Testis (tissue), 3 donors: ENCODE measurements around the gene CGNL1. TPM values are rescaled to one million over a fixed set of nuclear protein-coding genes. Genes with fewer than 3 reads are reported as not detected.

Experiments
- DNase-seq: peaks from one replicate; pipeline ENCODE4 v3.0.0-alpha.2; 2019
- H3K27ac ChIP-seq, 2 donors: fragments of 200-600 bp; sonication (generic); one replicate each; pipeline ENCODE4 v1.5.1; 2019
- H3K27me3 ChIP-seq: fragments of 200-600 bp; sonication (generic); one replicate; pipeline ENCODE4 v1.5.1; 2019
- H3K36me3 ChIP-seq: fragments of 200-600 bp; sonication (generic); one replicate; pipeline ENCODE4 v1.5.1; 2017; ENCODE audit warnings: low read depth; ENCODE audit errors: missing control alignments
- H3K4me1 ChIP-seq: fragments of 200-600 bp; sonication (generic); one replicate; pipeline ENCODE4 v1.5.1; 2019
- H3K4me3 ChIP-seq, 2 donors: fragments of 200-600 bp; sonication (generic); one replicate each; pipeline ENCODE4 v1.5.1; 2017 to 2019
- H3K9me3 ChIP-seq: fragments of 200-600 bp; sonication (generic); one replicate; pipeline ENCODE4 v1.5.1; 2017
- POLR2A ChIP-seq: fragments of 450-650 bp; IDR thresholded peaks from one replicate; pipeline ENCODE4 v1.6.1; 2017; ENCODE audit warnings: antibody characterized with exemption, mild to moderate bottlenecking, moderate library complexity
- WGBS, 2 donors: methylation state at CpG; one replicate each; pipeline ENCODE4 v1.1.5; 2018; 5-methylcytosine and 5-hydroxymethylcytosine counted together
- intact Hi-C: fragments of 100-400 bp; cut with DNase I; formaldehyde crosslinking; loops from one replicate; pipeline ENCODE4 v1.15.1; 2023; ENCODE audit warnings: low total_unique reads
- polyA plus RNA-seq: library from polyadenylated mRNA; stranded (reverse); fragments of 350-450 nt; fragmentation: Illumina TruSeq; extraction: RNeasy Lipid Tissue Mini Kit (QIAGEN cat#74804); gene quantifications from one replicate; pipeline ENCODE4 v1.2.3, GENCODE V29; 2014; ENCODE audit warnings: low read depth, low replicate concordance; ENCODE audit not compliant: insufficient read depth
- total RNA-seq, 2 donors: library from RNA; depleted of rRNA; stranded (reverse); fragments of >200 nt; gene quantifications; one replicate each; pipeline ENCODE4 v1.2.3, GENCODE V29; 2016
- TF ChIP-seq, protein P1 (sequence below), 3 experiments: fragments of 450-650 bp in 2 of 3; fragments of 200-600 bp in 1 of 3; sonication (generic) in 1 of 3; IDR thresholded peaks; one replicate each; pipeline ENCODE4 v1.5.1; 2016 to 2019; ENCODE audit warnings: antibody characterized with exemption in 3 of 3, mild to moderate bottlenecking in 2 of 3, moderate library complexity in 1 of 3

CGNL1 gene
- total and polyA plus RNA-seq, 3 donors from 2014 or later: 21.0 to 40.2 (median 29.2) TPM

DNA sequence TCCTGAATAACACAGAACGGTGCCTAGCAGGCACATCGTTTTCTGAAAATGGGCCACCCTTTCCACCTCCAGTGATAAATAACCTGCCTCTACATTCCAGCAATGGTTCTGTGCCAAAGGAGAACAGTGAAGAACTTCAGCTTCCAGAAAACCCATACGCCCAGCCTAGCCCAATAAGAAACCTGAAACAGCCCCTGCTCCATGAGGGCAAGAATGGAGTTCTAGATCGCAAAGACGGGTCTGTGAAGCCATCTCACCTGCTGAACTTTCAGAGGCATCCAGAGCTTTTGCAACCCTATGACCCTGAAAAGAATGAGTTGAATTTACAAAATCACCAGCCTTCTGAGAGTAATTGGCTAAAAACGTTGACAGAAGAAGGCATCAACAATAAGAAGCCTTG is 61.9 kb downstream of the CGNL1 start:
- Histone ChIP-seq H3K27ac (no peak overlapping the region), H3K36me3 (no peaks in the 10 kb centered on the region), H3K4me3 (no peak overlapping the region), H3K9me3 (no peaks in the 10 kb centered on the region), H3K27me3 (no peaks in the 10 kb centered on the region), H3K4me1 (no peaks in the 10 kb centered on the region)
- DNase-seq: no peak
- WGBS, 2 donors: 68 to 72% methylated on average over 6 of the region's 6 CpGs
- TF ChIP-seq POLR2A: no peak
- TF ChIP-seq, protein P1, sequence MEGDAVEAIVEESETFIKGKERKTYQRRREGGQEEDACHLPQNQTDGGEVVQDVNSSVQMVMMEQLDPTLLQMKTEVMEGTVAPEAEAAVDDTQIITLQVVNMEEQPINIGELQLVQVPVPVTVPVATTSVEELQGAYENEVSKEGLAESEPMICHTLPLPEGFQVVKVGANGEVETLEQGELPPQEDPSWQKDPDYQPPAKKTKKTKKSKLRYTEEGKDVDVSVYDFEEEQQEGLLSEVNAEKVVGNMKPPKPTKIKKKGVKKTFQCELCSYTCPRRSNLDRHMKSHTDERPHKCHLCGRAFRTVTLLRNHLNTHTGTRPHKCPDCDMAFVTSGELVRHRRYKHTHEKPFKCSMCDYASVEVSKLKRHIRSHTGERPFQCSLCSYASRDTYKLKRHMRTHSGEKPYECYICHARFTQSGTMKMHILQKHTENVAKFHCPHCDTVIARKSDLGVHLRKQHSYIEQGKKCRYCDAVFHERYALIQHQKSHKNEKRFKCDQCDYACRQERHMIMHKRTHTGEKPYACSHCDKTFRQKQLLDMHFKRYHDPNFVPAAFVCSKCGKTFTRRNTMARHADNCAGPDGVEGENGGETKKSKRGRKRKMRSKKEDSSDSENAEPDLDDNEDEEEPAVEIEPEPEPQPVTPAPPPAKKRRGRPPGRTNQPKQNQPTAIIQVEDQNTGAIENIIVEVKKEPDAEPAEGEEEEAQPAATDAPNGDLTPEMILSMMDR (IDR thresholded peaks at IDR 0.05): no peak
- intact Hi-C loops: no loop called here

DNA sequence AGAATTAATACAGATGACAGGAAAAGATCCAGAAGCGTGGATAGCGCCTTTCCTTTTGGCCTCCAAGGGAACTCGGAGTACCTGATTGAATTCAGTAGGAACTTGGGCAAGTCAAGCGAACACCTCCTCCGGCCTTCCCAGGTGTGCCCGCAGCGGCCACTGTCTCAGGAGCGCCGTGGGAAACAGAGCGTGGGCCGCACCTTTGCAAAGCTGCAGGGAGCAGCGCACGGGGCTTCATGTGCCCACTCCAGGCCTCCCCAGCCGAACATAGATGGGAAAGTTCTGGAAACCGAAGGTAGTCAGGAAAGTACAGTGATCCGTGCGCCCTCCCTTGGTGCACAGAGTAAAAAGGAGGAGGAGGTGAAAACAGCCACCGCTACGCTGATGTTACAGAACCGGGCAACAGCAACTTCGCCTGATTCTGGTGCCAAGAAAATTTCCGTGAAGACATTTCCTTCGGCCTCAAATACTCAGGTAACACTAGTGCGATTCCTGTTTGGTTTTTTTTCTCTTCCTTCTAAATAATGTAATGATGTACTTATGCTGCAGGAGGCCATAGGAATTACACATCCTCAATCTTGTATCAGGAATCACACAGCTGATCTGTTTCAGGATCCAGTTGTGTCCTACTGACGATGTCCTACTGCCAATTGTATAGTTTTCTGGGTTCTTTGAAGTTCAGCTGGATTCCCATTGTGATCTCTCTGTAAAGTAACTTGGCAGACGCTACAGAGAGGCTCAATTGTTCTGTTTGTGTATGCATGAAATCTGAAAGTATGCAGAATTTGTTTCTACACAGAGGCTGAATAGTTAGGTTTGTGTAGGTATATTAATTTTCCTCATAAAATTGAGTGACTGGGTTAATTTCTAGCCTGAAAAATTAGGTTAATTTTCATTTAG is 63.1 kb downstream of the CGNL1 start:
- no peak overlapping the region for H3K27ac ChIP-seq
- no peak for DNase-seq
- H3K4me3 ChIP-seq: no peak overlapping the region
- WGBS, 2 donors: 64 to 74% methylated on average over 26 of the region's 26 CpGs
- no peaks in the 10 kb centered on the region for H3K9me3 ChIP-seq
- intact Hi-C loops: no loop called here
- TF ChIP-seq POLR2A: no peak
- TF ChIP-seq, protein P1 (IDR thresholded peaks at IDR 0.05): no peak
- H3K27me3 ChIP-seq: no peaks in the 10 kb centered on the region
- no peaks in the 10 kb centered on the region for H3K36me3 ChIP-seq
- no peaks in the 10 kb centered on the region for H3K4me1 ChIP-seq

GRCh38 chr15:57440167-57440566 is 63.9 kb downstream of the CGNL1 start:
- WGBS, 2 donors: 76 to 81% methylated on average over 3 of the region's 3 CpGs
- DNase-seq: no peak
- intact Hi-C loops: no loop called here
- Histone ChIP-seq H3K9me3 (no peaks in the 10 kb centered on the region), H3K27ac (no peak overlapping the region), H3K27me3 (no peaks in the 10 kb centered on the region), H3K4me3 (no peak overlapping the region), H3K36me3 (no peaks in the 10 kb centered on the region), H3K4me1 (no peaks in the 10 kb centered on the region)
- TF ChIP-seq, protein P1 (IDR thresholded peaks at IDR 0.05): no peak
- no peak for TF ChIP-seq POLR2A

GRCh38 chr15:57440799-57441198 is 64.5 kb downstream of the CGNL1 start:
- no peaks in the 10 kb centered on the region for H3K27me3 ChIP-seq
- WGBS, 2 donors: 0% methylated on average over 1 of the region's 1 CpG
- no peak overlapping the region for H3K4me3 ChIP-seq
- no peaks in the 10 kb centered on the region for H3K4me1 ChIP-seq
- intact Hi-C loops: no loop called here
- DNase-seq: no peak
- no peaks in the 10 kb centered on the region for H3K36me3 ChIP-seq
- TF ChIP-seq POLR2A: no peak
- TF ChIP-seq, protein P1 (IDR thresholded peaks at IDR 0.05): no peak
- H3K27ac ChIP-seq: no peak overlapping the region
- H3K9me3 ChIP-seq: no peaks in the 10 kb centered on the region

DNA sequence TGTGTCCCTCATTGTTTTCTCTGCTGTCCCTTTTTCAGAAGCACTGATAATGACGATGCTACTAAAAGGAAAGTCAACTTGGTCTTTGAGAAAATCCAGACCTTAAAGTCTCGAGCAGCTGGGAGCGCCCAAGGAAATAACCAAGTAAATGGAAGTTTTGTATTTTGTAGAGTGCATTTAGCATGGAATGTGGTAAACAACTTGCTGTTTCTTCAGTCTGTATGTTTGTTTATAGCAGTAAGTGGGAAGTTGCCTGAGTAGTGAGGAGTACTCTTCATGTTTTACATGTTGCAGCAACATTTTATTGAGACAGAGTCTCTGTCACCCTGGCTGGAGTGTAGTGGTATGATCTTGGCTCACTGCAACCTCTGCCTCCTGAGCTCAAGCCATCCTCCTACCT is 66.0 kb downstream of the CGNL1 start:
- intact Hi-C loops: no loop called here
- H3K27me3 ChIP-seq: no peaks in the 10 kb centered on the region
- H3K4me1 ChIP-seq: no peaks in the 10 kb centered on the region
- no peak overlapping the region for H3K4me3 ChIP-seq
- DNase-seq: no peak
- TF ChIP-seq, protein P1 (IDR thresholded peaks at IDR 0.05): no peak
- no peak for TF ChIP-seq POLR2A
- no peaks in the 10 kb centered on the region for H3K36me3 ChIP-seq
- no peaks in the 10 kb centered on the region for H3K9me3 ChIP-seq
- no peak overlapping the region for H3K27ac ChIP-seq
- WGBS, 2 donors: 86 to 91% methylated on average over 3 of the region's 3 CpGs
